Measurements from ENCODE around the gene MOB3B.

The MOB3B gene

DNA sequence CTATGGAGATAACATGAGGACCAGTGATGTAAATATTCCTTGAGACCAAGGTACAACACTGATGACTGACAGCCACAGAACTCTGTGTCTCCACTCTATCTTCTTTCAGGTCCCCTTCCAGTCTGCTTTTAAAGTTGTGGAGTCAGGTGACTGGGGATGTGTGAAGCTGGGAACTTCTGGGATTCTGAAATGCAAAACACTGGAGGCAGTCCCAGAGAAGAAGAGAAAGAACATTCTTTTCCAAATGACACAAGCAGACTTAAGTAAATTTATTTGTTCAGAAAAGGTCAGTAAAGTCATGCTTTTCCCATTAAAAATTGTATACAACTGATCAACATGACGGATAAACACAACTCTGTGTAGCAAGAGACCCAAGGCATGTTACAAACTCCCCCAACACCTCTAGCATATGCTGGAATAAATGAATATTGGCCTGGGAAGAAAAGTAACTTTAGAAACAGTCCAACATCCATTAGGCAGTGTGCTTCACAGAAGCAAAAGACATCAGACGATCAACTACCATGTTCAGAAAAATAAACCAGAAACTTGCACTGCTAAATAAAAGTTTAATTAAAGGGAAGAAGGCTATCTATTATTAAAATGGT, 98.0 kb downstream of the MOB3B start:
- Histone ChIP-seq H3K36me3 (ENCODE audit: control insufficient read depth, low read length) (no peaks in the 10 kb centered on the region), H3K4me2 (ENCODE audit: low read length) (no peak overlapping the region), H4K20me1 (ENCODE audit: control insufficient read depth, insufficient read depth, low read depth, low read length) (no peaks in the 10 kb centered on the region), H3K4me3 (ENCODE audit: low read length) (no peak overlapping the region), H3K79me2 (ENCODE audit: control insufficient read depth, low read length) (no peaks in the 10 kb centered on the region), H3K27me3 (ENCODE audit: control insufficient read depth, low read length) (no peaks in the 10 kb centered on the region), H3K9me3 (ENCODE audit: control insufficient read depth, insufficient read depth, low read length) (no peaks in the 10 kb centered on the region), H3F3A (ENCODE audit: control insufficient read depth, insufficient read depth) (no peaks in the 10 kb centered on the region), H3K4me1 (ENCODE audit: control insufficient read depth, low read length) (no peaks in the 10 kb centered on the region), H3K27ac (ENCODE audit: low read depth, low read length) (no peak overlapping the region), H3K9me2 (replicated peaks; ENCODE audit: control insufficient read depth, low read length) (no peaks in the 10 kb centered on the region)
- no peak for TF ChIP-seq CTCF (IDR thresholded peaks at IDR 0.05; ENCODE audit: low read depth, low read length, poor library complexity, severe bottlenecking)
- TF ChIP-seq EZH2phosphoT487 (IDR thresholded peaks at IDR 0.05; ENCODE audit: borderline replicate concordance, low read length) = no peak

DNA sequence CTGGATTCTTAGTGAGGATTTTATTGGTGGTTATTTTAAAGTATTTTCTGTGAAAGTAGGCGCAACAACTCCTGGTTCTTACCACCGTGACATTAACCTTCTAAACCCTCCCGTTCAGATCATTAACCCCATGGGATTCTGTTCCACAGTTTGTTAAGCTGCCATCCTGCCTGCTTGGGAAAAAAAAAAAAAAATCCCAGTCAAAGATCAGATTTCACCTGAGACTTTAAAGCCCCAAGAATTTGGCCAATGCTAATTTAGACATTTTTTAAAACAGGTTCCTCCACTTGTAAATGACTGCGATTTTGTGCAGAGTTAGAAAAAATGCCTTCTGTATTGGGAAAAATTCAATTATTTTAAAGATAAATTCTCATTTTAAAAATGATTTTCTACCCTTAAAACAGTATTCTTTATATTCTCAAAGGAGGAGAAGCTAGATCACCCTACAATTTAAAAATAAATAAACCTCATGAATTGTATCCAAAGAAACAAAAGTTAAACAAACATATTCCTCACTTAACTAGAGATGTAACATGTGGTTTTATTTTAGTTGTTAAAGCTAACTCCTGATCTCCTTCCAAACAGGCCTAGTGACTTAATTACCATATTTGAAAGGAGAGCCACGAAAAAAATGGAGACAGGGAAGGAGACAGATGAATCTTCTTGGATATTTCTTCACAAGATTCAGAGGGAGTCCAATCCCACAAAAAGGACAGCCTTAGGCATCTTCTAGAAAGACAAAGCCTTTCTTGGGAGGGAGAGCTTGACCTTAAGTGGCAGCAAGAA, 98.7 kb downstream of the MOB3B start:
- H3K36me3 ChIP-seq (ENCODE audit: control insufficient read depth, low read length) = no peaks in the 10 kb centered on the region
- H4K20me1 ChIP-seq (ENCODE audit: control insufficient read depth, insufficient read depth, low read depth, low read length) = no peaks in the 10 kb centered on the region
- no peaks in the 10 kb centered on the region for H3K9me2 ChIP-seq (replicated peaks; ENCODE audit: control insufficient read depth, low read length)
- no peak overlapping the region for H3K4me3 ChIP-seq (ENCODE audit: low read length)
- TF ChIP-seq EZH2phosphoT487 (IDR thresholded peaks at IDR 0.05; ENCODE audit: borderline replicate concordance, low read length) (no peak), CTCF (IDR thresholded peaks at IDR 0.05; ENCODE audit: low read depth, low read length, poor library complexity, severe bottlenecking) (no peak)
- H3K27ac ChIP-seq (ENCODE audit: low read depth, low read length) = no peak overlapping the region
- H3F3A ChIP-seq (ENCODE audit: control insufficient read depth, insufficient read depth) = no peaks in the 10 kb centered on the region
- H3K9me3 ChIP-seq (ENCODE audit: control insufficient read depth, insufficient read depth, low read length) = no peaks in the 10 kb centered on the region
- H3K27me3 ChIP-seq (ENCODE audit: control insufficient read depth, low read length) = no peaks in the 10 kb centered on the region
- no peak overlapping the region for H3K4me2 ChIP-seq (ENCODE audit: low read length)
- no peaks in the 10 kb centered on the region for H3K79me2 ChIP-seq (ENCODE audit: control insufficient read depth, low read length)
- no peaks in the 10 kb centered on the region for H3K4me1 ChIP-seq (ENCODE audit: control insufficient read depth, low read length)

DNA sequence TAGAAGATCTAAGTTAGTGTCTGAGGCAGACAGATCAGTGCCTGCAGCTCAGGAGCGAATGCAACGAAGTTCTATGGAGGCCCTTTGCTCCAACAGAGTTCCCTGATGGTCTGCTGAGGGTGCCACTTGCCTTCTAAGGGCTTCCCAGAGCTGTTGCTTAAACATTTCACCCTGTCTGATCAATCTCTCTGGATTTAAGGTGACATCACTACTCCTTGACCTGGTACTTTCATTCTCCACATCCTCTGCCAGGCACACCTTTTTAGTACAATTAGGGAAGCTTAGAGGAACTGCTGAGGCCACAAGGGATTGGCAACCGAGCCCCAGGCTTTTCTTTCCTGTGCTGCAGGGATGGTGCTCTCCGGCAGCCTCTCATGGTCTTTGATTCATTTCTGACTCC, 99.7 kb downstream of the MOB3B start:
- no peaks in the 10 kb centered on the region for H3K27me3 ChIP-seq (ENCODE audit: control insufficient read depth, low read length)
- no peaks in the 10 kb centered on the region for H3F3A ChIP-seq (ENCODE audit: control insufficient read depth, insufficient read depth)
- no peaks in the 10 kb centered on the region for H3K4me1 ChIP-seq (ENCODE audit: control insufficient read depth, low read length)
- no peak overlapping the region for H3K4me2 ChIP-seq (ENCODE audit: low read length)
- no peaks in the 10 kb centered on the region for H3K79me2 ChIP-seq (ENCODE audit: control insufficient read depth, low read length)
- no peaks in the 10 kb centered on the region for H3K36me3 ChIP-seq (ENCODE audit: control insufficient read depth, low read length)
- no peak overlapping the region for H3K27ac ChIP-seq (ENCODE audit: low read depth, low read length)
- no peak for TF ChIP-seq EZH2phosphoT487 (IDR thresholded peaks at IDR 0.05; ENCODE audit: borderline replicate concordance, low read length)
- H3K4me3 ChIP-seq (ENCODE audit: low read length) = no peak overlapping the region
- no peaks in the 10 kb centered on the region for H3K9me2 ChIP-seq (replicated peaks; ENCODE audit: control insufficient read depth, low read length)
- H3K9me3 ChIP-seq (ENCODE audit: control insufficient read depth, insufficient read depth, low read length) = no peaks in the 10 kb centered on the region
- no peaks in the 10 kb centered on the region for H4K20me1 ChIP-seq (ENCODE audit: control insufficient read depth, insufficient read depth, low read depth, low read length)

GRCh38 chr9:27429436-27429835, 100.2 kb downstream of the MOB3B start:
- TF ChIP-seq CTCF (IDR thresholded peaks at IDR 0.05; ENCODE audit: low read depth, low read length, poor library complexity, severe bottlenecking) (no peak), EZH2phosphoT487 (IDR thresholded peaks at IDR 0.05; ENCODE audit: borderline replicate concordance, low read length) (no peak)
- no peaks in the 10 kb centered on the region for H3K27me3 ChIP-seq (ENCODE audit: control insufficient read depth, low read length)
- no peak overlapping the region for H3K4me3 ChIP-seq (ENCODE audit: low read length)
- H3K79me2 ChIP-seq (ENCODE audit: control insufficient read depth, low read length) = no peaks in the 10 kb centered on the region
- H3K4me1 ChIP-seq (ENCODE audit: control insufficient read depth, low read length) = no peaks in the 10 kb centered on the region
- no peaks in the 10 kb centered on the region for H3F3A ChIP-seq (ENCODE audit: control insufficient read depth, insufficient read depth)
- H3K4me2 ChIP-seq (ENCODE audit: low read length) = no peak overlapping the region
- H3K27ac ChIP-seq (ENCODE audit: low read depth, low read length) = no peak overlapping the region
- H3K9me2 ChIP-seq (replicated peaks; ENCODE audit: control insufficient read depth, low read length) = no peaks in the 10 kb centered on the region
- no peaks in the 10 kb centered on the region for H3K9me3 ChIP-seq (ENCODE audit: control insufficient read depth, insufficient read depth, low read length)
- H3K36me3 ChIP-seq (ENCODE audit: control insufficient read depth, low read length) = no peaks in the 10 kb centered on the region
- H4K20me1 ChIP-seq (ENCODE audit: control insufficient read depth, insufficient read depth, low read depth, low read length) = no peaks in the 10 kb centered on the region
